Thoracic aorta (tissue), 2 donors: Measurements from ENCODE around the gene RAB3A. TPM values are rescaled to one million over a fixed set of nuclear protein-coding genes. Genes with fewer than 3 reads are reported as not detected.

ENCODE experiments used
- ATAC-seq: fragments of 150-250 bp; one replicate; pipeline ENCODE4 v1.8.0; 2017; ENCODE audit warnings: low read depth; ENCODE audit not compliant: insufficient number of reproducible peaks, low FRiP score
- DNase-seq: peaks from one replicate; pipeline ENCODE4 v3.0.0-alpha.2; 2020; ENCODE audit warnings: low spot score
- H3K27ac ChIP-seq, 2 donors: fragments of 200-600 bp; sonication (generic); 1 replicate in 1 of 2; 2 replicates in 1 of 2; pipeline ENCODE4 v1.5.1; 2016; ENCODE audit warnings: mild to moderate bottlenecking in 2 of 2, moderate library complexity in 2 of 2
- H3K27me3 ChIP-seq: fragments of 200-600 bp; sonication (generic); replicated peaks from 2 replicates; pipeline ENCODE4 v1.6.0; 2016; ENCODE audit warnings: mild to moderate bottlenecking; ENCODE audit not compliant: insufficient read depth
- H3K36me3 ChIP-seq: fragments of 200-600 bp; sonication (generic); one replicate; pipeline ENCODE4 v1.5.1; 2016
- H3K4me1 ChIP-seq, 2 donors: fragments of 200-600 bp; sonication (generic); 1 replicate in 1 of 2; 2 replicates in 1 of 2; pipeline versions ENCODE4 v1.5.1 to v1.6.0; 2016; ENCODE audit warnings: low read depth in 2 of 2, mild to moderate bottlenecking in 1 of 2; ENCODE audit not compliant: control insufficient read depth in 1 of 2
- H3K4me3 ChIP-seq: fragments of 200-600 bp; sonication (generic); 2 replicates; pipeline ENCODE4 v1.5.1; 2016; ENCODE audit warnings: mild to moderate bottlenecking
- H3K9me3 ChIP-seq: fragments of 200-600 bp; sonication (generic); 2 replicates; pipeline ENCODE4 v1.5.1; 2016
- CTCF ChIP-seq: fragments of 200-600 bp; sonication (generic); IDR thresholded peaks from one replicate; pipeline ENCODE4 v1.5.1; 2019; ENCODE audit warnings: antibody characterized with exemption
- total RNA-seq, 2 donors: library from RNA; depleted of rRNA; stranded (reverse); fragments of >200 nt; gene quantifications; one replicate each; pipeline versions ENCODE4 v1.1.0 to v1.2.3, GENCODE V29; 2016

Gene RAB3A
- total RNA-seq, 2 donors from 2014 or later: 1.9 TPM; not detected in 1

DNA sequence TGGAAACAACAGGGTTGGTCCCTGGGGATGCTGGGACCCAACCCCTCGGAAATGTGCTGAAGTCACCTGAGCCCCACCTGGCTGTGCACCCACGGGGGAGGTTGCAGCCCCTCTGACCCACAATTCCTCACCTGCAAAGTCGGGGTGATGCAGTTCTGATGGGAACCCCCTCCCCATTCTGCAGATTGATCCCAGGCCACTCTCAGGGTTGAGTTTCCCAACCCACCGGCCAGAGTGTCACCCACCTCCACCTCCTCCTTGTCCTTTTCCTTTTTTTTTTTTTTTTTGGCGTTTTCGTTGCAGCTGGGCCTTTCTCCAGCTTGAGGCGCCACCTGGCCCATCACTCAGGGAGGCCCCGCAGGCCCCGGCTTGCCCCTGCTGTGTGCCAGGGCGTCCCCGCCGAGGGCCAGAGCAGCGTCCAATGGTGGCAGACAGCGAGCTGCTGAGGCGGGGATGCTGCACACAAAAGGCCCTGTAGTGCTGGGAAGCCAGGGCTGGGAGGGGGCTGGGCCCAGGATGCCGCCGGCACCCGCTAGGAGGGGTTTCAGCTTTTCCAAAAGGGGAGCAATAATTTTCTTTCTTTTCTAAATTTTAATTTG lies 46.3 kb downstream of the RAB3A start:
- H3K36me3 ChIP-seq: peaks cover 4% of the 10 kb centered on the region
- ATAC-seq: no peak
- peak overlapping the region; percentile 2 to 66 for H3K27ac ChIP-seq
- no peak for TF ChIP-seq CTCF
- no peak overlapping the region for H3K4me3 ChIP-seq
- H3K9me3 ChIP-seq: no peaks in the 10 kb centered on the region
- DNase-seq: no peak
- no peaks in the 10 kb centered on the region for H3K27me3 ChIP-seq
- peaks cover 24 to 48% of the 10 kb centered on the region in 2 donors for H3K4me1 ChIP-seq

- no peak for TF ChIP-seq CTCF
- H3K36me3 ChIP-seq: peaks cover under 1% of the 10 kb centered on the region
- H3K27me3 ChIP-seq: no peaks in the 10 kb centered on the region
- peak overlapping the region; percentile 11 for H3K4me3 ChIP-seq
- H3K9me3 ChIP-seq: no peaks in the 10 kb centered on the region
- DNase-seq (no peak), ATAC-seq (no peak)
- H3K27ac ChIP-seq: peak overlapping the region; percentile 2 to 66
- H3K4me1 ChIP-seq: peaks cover 24 to 49% of the 10 kb centered on the region in 2 donors
Observed at GRCh38 chr19:18156841-18157464, 46.9 kb downstream of the RAB3A start.

DNA sequence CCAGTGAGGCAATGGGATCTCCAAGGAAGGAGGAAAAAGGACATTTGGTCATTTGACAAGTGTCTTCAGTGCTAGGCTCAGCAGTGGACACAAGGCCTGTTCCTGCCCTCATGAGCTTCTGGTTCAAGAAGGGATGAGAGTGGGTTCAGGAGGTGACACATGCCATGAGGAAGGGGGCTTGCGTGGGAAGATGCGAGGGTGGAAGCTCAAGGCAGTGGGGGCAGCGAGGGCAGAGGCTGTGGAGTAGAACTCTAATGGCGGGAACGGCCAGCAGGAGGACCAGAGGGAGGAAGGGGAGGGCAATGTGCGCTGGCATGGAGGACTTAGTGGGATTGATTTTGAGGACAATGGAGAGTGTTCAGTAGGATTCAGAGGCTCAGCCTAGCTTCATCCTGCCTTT lies 47.6 kb downstream of the RAB3A start:
- H3K4me1 ChIP-seq: peaks cover 24 to 51% of the 10 kb centered on the region in 2 donors
- no peak overlapping the region for H3K4me3 ChIP-seq
- H3K27ac ChIP-seq: peak overlapping the region in 1 of 2 donors; percentile 66
- no peaks in the 10 kb centered on the region for H3K9me3 ChIP-seq
- ATAC-seq (no peak), DNase-seq (no peak)
- H3K27me3 ChIP-seq: no peaks in the 10 kb centered on the region
- no peak for TF ChIP-seq CTCF
- H3K36me3 ChIP-seq: no peaks in the 10 kb centered on the region

DNA sequence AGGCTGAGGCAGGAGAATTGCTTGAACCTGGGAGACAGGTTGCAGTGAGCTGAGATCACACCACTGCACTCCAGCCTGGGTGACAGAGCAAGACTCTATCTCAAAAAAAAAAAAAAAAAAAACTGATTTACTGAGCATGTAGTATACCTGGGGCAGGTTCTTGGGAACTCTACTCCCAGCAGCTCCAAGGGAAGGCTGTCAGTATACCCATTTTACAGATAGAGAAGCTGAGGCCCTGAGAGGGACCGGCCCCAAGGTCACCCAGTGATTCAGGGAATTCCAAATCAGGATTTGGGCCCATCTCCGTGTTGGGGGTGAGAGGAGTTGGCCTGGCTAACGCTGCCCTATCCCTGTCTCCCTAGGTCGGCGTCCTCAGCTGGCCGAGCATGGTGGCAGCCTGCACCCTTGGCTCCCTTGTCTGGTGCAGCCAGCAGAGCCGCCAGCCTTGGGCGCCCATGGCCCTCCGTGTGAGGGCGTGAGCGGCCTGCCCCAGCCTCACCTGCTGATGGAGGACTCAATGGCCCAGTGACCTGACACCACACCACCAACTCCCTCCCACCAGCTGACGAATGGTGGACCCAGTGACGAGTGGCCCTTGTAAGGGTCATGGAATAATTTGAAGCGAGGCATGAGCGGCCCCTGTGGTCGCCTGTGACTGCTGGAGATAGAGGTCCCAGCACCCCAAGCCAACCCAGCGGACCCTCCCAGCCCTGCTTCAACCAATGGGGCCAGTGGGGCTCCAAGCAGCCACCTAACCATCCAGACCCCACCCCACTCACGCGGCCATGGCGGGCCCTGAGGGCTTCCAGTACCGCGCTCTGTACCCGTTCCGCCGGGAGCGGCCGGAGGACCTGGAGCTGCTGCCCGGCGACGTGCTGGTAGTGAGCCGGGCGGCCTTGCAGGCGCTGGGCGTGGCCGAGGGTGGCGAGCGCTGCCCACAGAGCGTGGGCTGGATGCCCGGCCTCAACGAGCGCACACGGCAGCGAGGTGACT lies 48.5 kb downstream of the RAB3A start:
- Histone ChIP-seq H3K36me3 (no peaks in the 10 kb centered on the region), H3K4me1 (peaks cover 20 to 45% of the 10 kb centered on the region in 2 donors), H3K4me3 (no peak overlapping the region), H3K27me3 (no peaks in the 10 kb centered on the region), H3K9me3 (no peaks in the 10 kb centered on the region), H3K27ac (no peak overlapping the region)
- no peak for DNase-seq
- no peak for ATAC-seq
- TF ChIP-seq CTCF: no peak
